Panc1 (cell line): Measurements from ENCODE around the gene SLC30A4.

Source experiments
- POLR2AphosphoS5 ChIP-seq: IDR thresholded peaks from 2 replicates; pipeline ENCODE4 v1.6.1; 2012; ENCODE audit warnings: mild to moderate bottlenecking, low read depth, low read length, moderate library complexity
- TF ChIP-seq, protein P1 (sequence below), 2 experiments: IDR thresholded peaks; 2 replicates each; pipeline ENCODE4 v1.6.1; 2011 to 2012; ENCODE audit warnings: low read depth in 2 of 2, control low read depth in 1 of 2, low read length in 1 of 2, mild to moderate bottlenecking in 1 of 2, moderate library complexity in 1 of 2; ENCODE audit not compliant: insufficient read depth in 1 of 2

DNA sequence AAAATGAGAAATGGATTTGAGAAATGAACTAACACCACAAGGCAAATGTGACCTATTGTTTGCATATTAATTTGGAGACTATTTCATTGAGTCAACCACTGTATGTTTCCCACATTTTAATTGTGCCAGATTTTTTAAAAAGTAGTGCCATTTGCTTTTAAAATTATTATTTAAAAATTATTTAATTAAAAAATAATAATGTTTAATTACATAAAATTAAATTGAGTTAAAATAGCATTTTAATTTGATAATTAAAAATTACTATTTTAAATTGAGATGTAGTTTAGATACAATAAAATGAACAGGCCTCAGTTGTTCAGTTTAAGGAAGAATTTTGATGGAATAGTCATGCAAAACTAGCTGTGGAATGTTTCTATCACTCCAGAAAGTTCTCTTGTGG is 81.5 kb downstream of the SLC30A4 start:
- TF ChIP-seq, protein P1, sequence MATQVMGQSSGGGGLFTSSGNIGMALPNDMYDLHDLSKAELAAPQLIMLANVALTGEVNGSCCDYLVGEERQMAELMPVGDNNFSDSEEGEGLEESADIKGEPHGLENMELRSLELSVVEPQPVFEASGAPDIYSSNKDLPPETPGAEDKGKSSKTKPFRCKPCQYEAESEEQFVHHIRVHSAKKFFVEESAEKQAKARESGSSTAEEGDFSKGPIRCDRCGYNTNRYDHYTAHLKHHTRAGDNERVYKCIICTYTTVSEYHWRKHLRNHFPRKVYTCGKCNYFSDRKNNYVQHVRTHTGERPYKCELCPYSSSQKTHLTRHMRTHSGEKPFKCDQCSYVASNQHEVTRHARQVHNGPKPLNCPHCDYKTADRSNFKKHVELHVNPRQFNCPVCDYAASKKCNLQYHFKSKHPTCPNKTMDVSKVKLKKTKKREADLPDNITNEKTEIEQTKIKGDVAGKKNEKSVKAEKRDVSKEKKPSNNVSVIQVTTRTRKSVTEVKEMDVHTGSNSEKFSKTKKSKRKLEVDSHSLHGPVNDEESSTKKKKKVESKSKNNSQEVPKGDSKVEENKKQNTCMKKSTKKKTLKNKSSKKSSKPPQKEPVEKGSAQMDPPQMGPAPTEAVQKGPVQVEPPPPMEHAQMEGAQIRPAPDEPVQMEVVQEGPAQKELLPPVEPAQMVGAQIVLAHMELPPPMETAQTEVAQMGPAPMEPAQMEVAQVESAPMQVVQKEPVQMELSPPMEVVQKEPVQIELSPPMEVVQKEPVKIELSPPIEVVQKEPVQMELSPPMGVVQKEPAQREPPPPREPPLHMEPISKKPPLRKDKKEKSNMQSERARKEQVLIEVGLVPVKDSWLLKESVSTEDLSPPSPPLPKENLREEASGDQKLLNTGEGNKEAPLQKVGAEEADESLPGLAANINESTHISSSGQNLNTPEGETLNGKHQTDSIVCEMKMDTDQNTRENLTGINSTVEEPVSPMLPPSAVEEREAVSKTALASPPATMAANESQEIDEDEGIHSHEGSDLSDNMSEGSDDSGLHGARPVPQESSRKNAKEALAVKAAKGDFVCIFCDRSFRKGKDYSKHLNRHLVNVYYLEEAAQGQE (IDR thresholded peaks at IDR 0.05; ENCODE audit: insufficient read depth in 1 of 2, low read depth in 2 of 2, low read length in 1 of 2): no peak
- TF ChIP-seq POLR2AphosphoS5: no peak
